HCT116 (cell line): ENCODE data around the gene ATP2A3. TPM values are rescaled to one million over a fixed set of nuclear protein-coding genes. Genes with fewer than 3 reads are reported as not detected.

ENCODE experiments used
- ATAC-seq: fragments of 200-7000 bp; cut with Tn5 transposase; 2 replicates; pipeline ENCODE4 v1.9.1; 2020; ENCODE audit warnings: mild to moderate bottlenecking, moderate library complexity
- BruUV-seq: library from RNA; stranded (reverse); fragments of 400-500 nt; replicated peaks from 2 replicates; lab custom pipeline; 2021; lab: Mats Ljungman, UMichigan
- CTCF ChIA-PET: fragments of 300-600 bp; sonication (Branson Sonifier 250); formaldehyde crosslinking; loops from one replicate; lab custom pipeline; 2021; ENCODE audit warnings: antibody characterized with exemption; lab: Charles Lee
- POLR2A ChIA-PET: fragments of 300-600, 350-600 bp; sonication (Branson Sonifier 250); formaldehyde crosslinking; loops from one replicate; lab custom pipeline; 2021; ENCODE audit warnings: antibody characterized with exemption; lab: Charles Lee
- RAD21 ChIA-PET, 2 experiments: fragments of 300-600 bp; sonication (Branson Sonifier 250); formaldehyde crosslinking; loops; one replicate each; lab custom pipeline; 2023; ENCODE audit warnings: low total read pairs in 2 of 2; ENCODE audit not compliant: uncharacterized antibody in 2 of 2, unreplicated experiment in 2 of 2, low non-redundant PET in 1 of 2; lab: Charles Lee
- DNase-seq: peaks from one replicate; pipeline ENCODE4 v3.0.0-alpha.2; 2010; ENCODE audit warnings: low read depth, low spot score
- H2AFZ ChIP-seq: fragments of 200-600 bp; shearing (Covaris generic), sonication (generic); 2 replicates; pipeline ENCODE4 v1.6.1; 2017; ENCODE audit warnings: low read depth, mixed run types, mixed read lengths, antibody characterized with exemption, low read length; ENCODE audit not compliant: poor library complexity, severe bottlenecking
- H3K27ac ChIP-seq: 2 replicates; pipeline ENCODE4 v1.5.1; 2012; ENCODE audit warnings: low read depth, low read length
- H3K27me3 ChIP-seq: fragments of 200-600 bp; sonication (generic); 2 replicates; pipeline ENCODE4 v1.6.1; 2016; ENCODE audit warnings: mixed run types, low read length, mixed read lengths; ENCODE audit not compliant: insufficient read depth
- H3K36me3 ChIP-seq, 2 experiments: fragments of 200-500 bp in 1 of 2; fragments of 200-600 bp in 1 of 2; sonication (Bioruptor generic) in 1 of 2; sonication (generic) in 1 of 2; 2 replicates each; pipeline versions ENCODE4 v1.5.1 to v1.6.1; 2014 to 2016; ENCODE audit warnings: low read length in 2 of 2, inconsistent platforms in 1 of 2, mixed read lengths in 1 of 2, mixed run types in 1 of 2; ENCODE audit not compliant: insufficient read depth in 2 of 2, control insufficient read depth in 1 of 2
- H3K4me1 ChIP-seq, 2 experiments: fragments of 200-600 bp in 1 of 2; sonication (generic) in 1 of 2; 2 replicates each; pipeline versions ENCODE4 v1.5.1 to v1.6.1; 2012 to 2017; ENCODE audit warnings: low read length in 2 of 2, inconsistent platforms in 1 of 2, mild to moderate bottlenecking in 1 of 2, mixed read lengths in 1 of 2, mixed run types in 1 of 2, moderate library complexity in 1 of 2; ENCODE audit not compliant: insufficient read depth in 2 of 2, control insufficient read depth in 1 of 2
- H3K4me2 ChIP-seq: fragments of 200-600 bp; sonication (generic); 2 replicates; pipeline ENCODE4 v1.6.1; 2017; ENCODE audit warnings: mixed run types, low read length, mixed read lengths
- H3K4me3 ChIP-seq, 2 experiments: fragments of 200-600 bp in 1 of 2; sonication (generic) in 1 of 2; replicated peaks in 1 of 2; 2 replicates each; pipeline ENCODE4 v1.5.1; 2011 to 2016; ENCODE audit warnings: low read length in 2 of 2, control low read depth in 1 of 2, low read depth in 1 of 2, mild to moderate bottlenecking in 1 of 2, mixed read lengths in 1 of 2, mixed run types in 1 of 2
- H3K79me2 ChIP-seq: fragments of 200-600 bp; sonication (generic); 2 replicates; pipeline ENCODE4 v1.6.1; 2017; ENCODE audit warnings: mild to moderate bottlenecking, mixed run types, low read length, moderate library complexity, mixed read lengths; ENCODE audit not compliant: insufficient read depth
- H3K9ac ChIP-seq: fragments of 200-600 bp; sonication (generic); 2 replicates; pipeline ENCODE4 v1.6.1; 2016; ENCODE audit warnings: low read length, mixed read lengths
- H3K9me2 ChIP-seq: fragments of 200-600 bp; sonication (generic), shearing (Covaris generic); 2 replicates; pipeline ENCODE4 v1.6.1; 2017; ENCODE audit warnings: mixed run types, mild to moderate bottlenecking, moderate library complexity; ENCODE audit not compliant: insufficient read depth
- H3K9me3 ChIP-seq, 2 experiments: fragments of 200-500 bp in 1 of 2; fragments of 200-600 bp in 1 of 2; sonication (Bioruptor generic) in 1 of 2; sonication (generic) in 1 of 2; 2 replicates each; pipeline ENCODE4 v1.6.1; 2014 to 2017; ENCODE audit warnings: low read length in 2 of 2, mixed read lengths in 2 of 2, inconsistent platforms in 1 of 2, low read depth in 1 of 2, mild to moderate bottlenecking in 1 of 2, mixed run types in 1 of 2, moderate library complexity in 1 of 2; ENCODE audit not compliant: control insufficient read depth in 1 of 2, insufficient read depth in 1 of 2
- H4K20me1 ChIP-seq: fragments of 200-600 bp; sonication (generic), shearing (Covaris generic); 2 replicates; pipeline ENCODE4 v1.6.1; 2017; ENCODE audit warnings: mixed run types, mild to moderate bottlenecking, moderate library complexity; ENCODE audit not compliant: insufficient read depth
- CBX3 ChIP-seq: IDR thresholded peaks from 2 replicates; pipeline ENCODE4 v1.6.1; 2012; ENCODE audit warnings: low read depth
- CEBPB ChIP-seq: IDR thresholded peaks from 2 replicates; pipeline ENCODE4 v1.6.1; 2012; ENCODE audit warnings: low read depth
- CTCF ChIP-seq, 3 experiments: fragments of 200-600 bp in 1 of 3; sonication (generic) in 1 of 3; IDR thresholded peaks in 2 of 3; conservative IDR thresholded peaks in 1 of 3; 2 replicates each; pipeline ENCODE4 v1.5.1; 2012 to 2017; ENCODE audit warnings: low read depth in 2 of 3, low read length in 2 of 3, antibody characterized with exemption in 1 of 3, borderline replicate concordance in 1 of 3, control low read depth in 1 of 3, mild to moderate bottlenecking in 1 of 3, mixed read lengths in 1 of 3, mixed run types in 1 of 3, moderate library complexity in 1 of 3; ENCODE audit not compliant: insufficient read depth in 1 of 3
- ELF1 ChIP-seq: IDR thresholded peaks from 2 replicates; pipeline ENCODE4 v1.6.1; 2012; ENCODE audit warnings: low read depth, borderline replicate concordance
- EZH2 ChIP-seq: fragments of 200-600 bp; sonication (generic); IDR thresholded peaks from 2 replicates; pipeline ENCODE4 v1.6.1; 2017; ENCODE audit warnings: antibody characterized with exemption, mixed run types
- EZH2phosphoT487 ChIP-seq: fragments of 200-600 bp; IDR thresholded peaks from 2 replicates; pipeline ENCODE4 v1.6.1; 2018; ENCODE audit warnings: antibody characterized with exemption, borderline replicate concordance
- FOSL1 ChIP-seq: IDR thresholded peaks from 2 replicates; pipeline ENCODE4 v1.6.1; 2012; ENCODE audit warnings: low read depth
- JUND ChIP-seq: IDR thresholded peaks from 2 replicates; pipeline ENCODE4 v1.6.1; 2012
- MAX ChIP-seq: IDR thresholded peaks from 2 replicates; pipeline ENCODE4 v1.6.1; 2012
- POLR2A ChIP-seq: IDR thresholded peaks from 2 replicates; pipeline ENCODE4 v1.7.0; 2011; ENCODE audit warnings: borderline replicate concordance; ENCODE audit not compliant: insufficient read depth, insufficient read length; ENCODE audit errors: extremely low read depth
- RAD21 ChIP-seq: IDR thresholded peaks from 2 replicates; pipeline ENCODE4 v1.6.1; 2012; ENCODE audit warnings: low read depth, mild to moderate bottlenecking
- REST ChIP-seq: IDR thresholded peaks from 2 replicates; pipeline ENCODE4 v1.6.1; 2012; ENCODE audit warnings: low read depth
- SIN3A ChIP-seq: IDR thresholded peaks from 2 replicates; pipeline ENCODE4 v1.6.1; 2012; ENCODE audit warnings: low read depth
- SRF ChIP-seq: IDR thresholded peaks from 2 replicates; pipeline ENCODE4 v1.6.1; 2012; ENCODE audit warnings: low read depth
- TCF7L2 ChIP-seq: IDR thresholded peaks from 2 replicates; pipeline ENCODE4 v1.7.0; 2011; ENCODE audit warnings: borderline replicate concordance, inconsistent platforms; ENCODE audit not compliant: insufficient read depth, insufficient read length; ENCODE audit errors: extremely low read depth
- YY1 ChIP-seq: IDR thresholded peaks from 2 replicates; pipeline ENCODE4 v1.6.1; 2011; ENCODE audit warnings: low read length, low read depth, moderate library complexity, mild to moderate bottlenecking; ENCODE audit not compliant: insufficient replicate concordance; ENCODE audit errors: extremely low read depth
- ZFX ChIP-seq: fragments of 450-650 bp; IDR thresholded peaks from 2 replicates; pipeline ENCODE4 v1.6.1; 2017
- ZNF274 ChIP-seq: fragments of 200-500 bp; sonication (Bioruptor generic); IDR thresholded peaks from 2 replicates; pipeline ENCODE4 v1.6.1; 2014; ENCODE audit warnings: mild to moderate bottlenecking, low read depth, low read length, inconsistent platforms
- intact Hi-C: fragments of 100-400 bp; cut with micrococcal nuclease; formaldehyde crosslinking; loops from 2 replicates; pipeline ENCODE4 v1.10.0; 2022
- total RNA-seq: library from RNA; stranded (reverse); gene quantifications from one replicate; pipeline ENCODE4 v1.2.1, GENCODE V29; 2021; ENCODE audit not compliant: unreplicated experiment

Gene ATP2A3
- total RNA-seq, 1 experiment from 2014 or later = 23.1 TPM

- no peaks in the 10 kb centered on the region for H3K27me3 ChIP-seq
- no peak for DNase-seq
- RAD21 ChIA-PET = no interaction called here
- no peaks in the 10 kb centered on the region for H3K9me2 ChIP-seq
- H3K9me3 ChIP-seq = no peaks in the 10 kb centered on the region
- no peak overlapping the region for H2AFZ ChIP-seq
- H3K4me2 ChIP-seq = no peak overlapping the region
- POLR2A ChIA-PET = no interaction called here
- TF ChIP-seq CTCF (IDR thresholded peaks at IDR 0.05 in 2 of 3, conservative IDR thresholded peaks at IDR 0.05 in 1 of 3; ENCODE audit: borderline replicate concordance in 1 of 3, insufficient read depth in 1 of 3, low read depth in 2 of 3, low read length in 2 of 3) (no peak), POLR2A (no peak), SRF (no peak), SIN3A (no peak), CBX3 (no peak), TCF7L2 (no peak), RAD21 (no peak), ZFX (no peak), ELF1 (no peak), EZH2 (no peak), JUND (no peak), CEBPB (no peak), REST (no peak), FOSL1 (no peak), EZH2phosphoT487 (no peak), YY1 (no peak), MAX (no peak), ZNF274 (no peak)
- no peak overlapping the region for H3K4me3 ChIP-seq
- no peaks in the 10 kb centered on the region for H4K20me1 ChIP-seq
- BruUV-seq = no TSS peak
- no peaks in the 10 kb centered on the region for H3K79me2 ChIP-seq
- H3K27ac ChIP-seq = no peak overlapping the region
- H3K36me3 ChIP-seq = no peaks in the 10 kb centered on the region
- no peak overlapping the region for H3K9ac ChIP-seq
- H3K4me1 ChIP-seq = no peaks in the 10 kb centered on the region
- intact Hi-C loops = no loop called here
- no peak for ATAC-seq
- CTCF ChIA-PET = no interaction called here
Observed at GRCh38 chr17:3951420-3951819, 12.8 kb downstream of the ATP2A3 start.
